Mesenchymal stem cell (in vitro differentiated cells and primary cell): ENCODE results near the gene TAF4.

Source experiments
- DNase-seq: peaks from one replicate; pipeline ENCODE4 v3.0.0-alpha.2; 2013
- H2AFZ ChIP-seq: one replicate; pipeline ENCODE4 v1.6.1; 2013; ENCODE audit warnings: low read depth, mild to moderate bottlenecking, control low read depth, inconsistent platforms, low read length, moderate library complexity
- H2AK5ac ChIP-seq: 2 replicates; pipeline ENCODE4 v1.6.1; 2013; ENCODE audit warnings: low read length, moderate library complexity, mild to moderate bottlenecking, inconsistent platforms; ENCODE audit not compliant: severe bottlenecking
- H2BK120ac ChIP-seq: one replicate; pipeline ENCODE4 v1.6.1; 2013; ENCODE audit warnings: low read depth, mild to moderate bottlenecking, inconsistent platforms, low read length, moderate library complexity
- H2BK12ac ChIP-seq, 2 experiments: one replicate each; pipeline ENCODE4 v1.6.1; 2013; ENCODE audit warnings: inconsistent platforms in 2 of 2, low read length in 2 of 2, mild to moderate bottlenecking in 2 of 2, moderate library complexity in 2 of 2, control low read depth in 1 of 2
- H2BK15ac ChIP-seq: one replicate; pipeline ENCODE4 v1.6.1; 2013; ENCODE audit warnings: mild to moderate bottlenecking, low read depth, inconsistent platforms; ENCODE audit not compliant: poor library complexity, severe bottlenecking
- H2BK5ac ChIP-seq: 2 replicates; pipeline ENCODE4 v1.6.1; 2013; ENCODE audit warnings: low read depth, mild to moderate bottlenecking, low read length, control low read depth, inconsistent platforms; ENCODE audit not compliant: poor library complexity, severe bottlenecking
- H3K14ac ChIP-seq, 2 experiments: one replicate each; pipeline ENCODE4 v1.6.1; 2013; ENCODE audit warnings: inconsistent platforms in 2 of 2, low read length in 2 of 2, control low read depth in 1 of 2, mild to moderate bottlenecking in 1 of 2, moderate library complexity in 1 of 2
- H3K18ac ChIP-seq, 2 experiments: one replicate each; pipeline ENCODE4 v1.6.1; 2013; ENCODE audit warnings: inconsistent platforms in 2 of 2, low read length in 2 of 2, control low read depth in 1 of 2, low read depth in 1 of 2, mild to moderate bottlenecking in 1 of 2
- H3K23ac ChIP-seq, 2 experiments: one replicate each; pipeline ENCODE4 v1.6.1; 2013; ENCODE audit warnings: inconsistent platforms in 2 of 2, low read length in 2 of 2, mild to moderate bottlenecking in 2 of 2, moderate library complexity in 2 of 2, control low read depth in 1 of 2
- H3K27ac ChIP-seq: 2 replicates; pipeline ENCODE4 v1.5.1; 2013; ENCODE audit warnings: mild to moderate bottlenecking, moderate library complexity, low read length, control low read depth, inconsistent platforms; ENCODE audit not compliant: poor library complexity, severe bottlenecking
- H3K27me3 ChIP-seq, 2 experiments: 2 replicates each; pipeline versions ENCODE4 v1.6.1 to v1.7.0; 2013; ENCODE audit warnings: low read length in 2 of 2, mild to moderate bottlenecking in 2 of 2, moderate library complexity in 2 of 2, control low read depth in 1 of 2, inconsistent platforms in 1 of 2; ENCODE audit not compliant: control insufficient read depth in 1 of 2, insufficient read depth in 1 of 2
- H3K36me3 ChIP-seq, 2 experiments: 2 replicates each; pipeline versions ENCODE4 v1.6.1 to v1.7.0; 2013; ENCODE audit warnings: low read length in 2 of 2, control low read depth in 1 of 2, inconsistent platforms in 1 of 2, low read depth in 1 of 2, mild to moderate bottlenecking in 1 of 2; ENCODE audit not compliant: insufficient read depth in 2 of 2, control insufficient read depth in 1 of 2
- H3K4ac ChIP-seq, 2 experiments: one replicate each; pipeline ENCODE4 v1.6.1; 2013; ENCODE audit warnings: inconsistent platforms in 2 of 2, low read length in 2 of 2, mild to moderate bottlenecking in 2 of 2, moderate library complexity in 2 of 2, control low read depth in 1 of 2, low read depth in 1 of 2
- H3K4me1 ChIP-seq: 2 replicates; pipeline ENCODE4 v1.6.1; 2013; ENCODE audit warnings: low read depth, low read length, control low read depth; ENCODE audit not compliant: control insufficient read depth, insufficient read depth
- H3K4me2 ChIP-seq: 2 replicates; pipeline ENCODE4 v1.6.1; 2013; ENCODE audit warnings: low read length, mild to moderate bottlenecking, inconsistent platforms; ENCODE audit not compliant: poor library complexity, severe bottlenecking
- H3K4me3 ChIP-seq, 2 experiments: 2 replicates each; pipeline versions ENCODE4 v1.5.1 to v1.7.0; 2013; ENCODE audit warnings: low read length in 2 of 2, mild to moderate bottlenecking in 2 of 2, control low read depth in 1 of 2, low read depth in 1 of 2; ENCODE audit not compliant: insufficient read depth in 1 of 2
- H3K79me1 ChIP-seq: replicated peaks from 2 replicates; pipeline ENCODE4 v1.6.1; 2013; ENCODE audit warnings: mild to moderate bottlenecking, control low read depth, low read length, inconsistent platforms; ENCODE audit not compliant: poor library complexity, severe bottlenecking
- H3K9ac ChIP-seq: 2 replicates; pipeline ENCODE4 v1.7.0; 2013; ENCODE audit warnings: mild to moderate bottlenecking, low read length, moderate library complexity
- H3K9me3 ChIP-seq: 2 replicates; pipeline ENCODE4 v1.7.0; 2013; ENCODE audit warnings: mild to moderate bottlenecking, low read length; ENCODE audit not compliant: control insufficient read depth
- H4K8ac ChIP-seq: one replicate; pipeline ENCODE4 v1.6.1; 2013; ENCODE audit warnings: inconsistent platforms, mild to moderate bottlenecking, low read length, moderate library complexity
- H4K91ac ChIP-seq: one replicate; pipeline ENCODE4 v1.6.1; 2013; ENCODE audit warnings: mild to moderate bottlenecking, low read length, inconsistent platforms
- WGBS: methylation state at CpG from one replicate; pipeline ENCODE4 v1.1.7; 2013; ENCODE audit warnings: mixed read lengths; 5-methylcytosine and 5-hydroxymethylcytosine counted together

The TAF4 gene

GRCh38 chr20:62048346-62048761, 17.3 kb downstream of the TAF4 start:
- Histone ChIP-seq H3K9ac (no peak overlapping the region), H3K79me1 (peaks cover 62% of the 10 kb centered on the region), H3K4me3 (peak overlapping the region in 1 of 2 experiments; percentile 7), H2BK12ac (no peak overlapping the region), H2AK5ac (no peak overlapping the region), H3K27ac (no peak overlapping the region), H2BK5ac (no peak overlapping the region), H3K4ac (no peak overlapping the region), H2BK120ac (no peak overlapping the region), H3K14ac (no peak overlapping the region), H4K8ac (no peak overlapping the region), H3K18ac (no peak overlapping the region), H3K4me1 (peaks cover 12% of the 10 kb centered on the region), H3K27me3 (no peaks in the 10 kb centered on the region), H3K36me3 (peaks cover 0 to 42% of the 10 kb centered on the region in 2 experiments), H2BK15ac (no peak overlapping the region), H4K91ac (no peak overlapping the region), H3K23ac (no peak overlapping the region), H3K4me2 (no peak overlapping the region), H2AFZ (no peak overlapping the region), H3K9me3 (no peaks in the 10 kb centered on the region)
- DNase-seq, result no peak
- WGBS, result 92% methylated on average over 7 of the region's 7 CpGs

- WGBS, result 95% methylated on average over 24 of the region's 24 CpGs
Measured at GRCh38 chr20:62047666-62048345, 17.9 kb downstream of the TAF4 start.

GRCh38 chr20:62046431-62046830, 19.2 kb downstream of the TAF4 start:
- Histone ChIP-seq H3K27ac (no peak overlapping the region), H4K8ac (no peak overlapping the region), H3K18ac (no peak overlapping the region), H2BK15ac (no peak overlapping the region), H3K4me3 (no peak overlapping the region), H3K9me3 (no peaks in the 10 kb centered on the region), H2BK12ac (no peak overlapping the region), H3K4ac (no peak overlapping the region), H4K91ac (no peak overlapping the region), H3K27me3 (no peaks in the 10 kb centered on the region), H2AFZ (no peak overlapping the region), H2BK5ac (no peak overlapping the region), H2BK120ac (no peak overlapping the region), H2AK5ac (no peak overlapping the region), H3K9ac (no peak overlapping the region), H3K23ac (no peak overlapping the region), H3K14ac (no peak overlapping the region), H3K79me1 (peaks cover 60% of the 10 kb centered on the region), H3K4me2 (no peak overlapping the region), H3K4me1 (peaks cover 8% of the 10 kb centered on the region), H3K36me3 (peaks cover 0 to 32% of the 10 kb centered on the region in 2 experiments)
- no peak for DNase-seq
- 97% methylated on average over 15 of the region's 15 CpGs for WGBS

More at GRCh38 chr20:62047666-62048345, 17.9 kb downstream of the TAF4 start:
- no peak overlapping the region for H4K8ac ChIP-seq
- no peak overlapping the region for H2BK12ac ChIP-seq
- no peak overlapping the region for H2BK5ac ChIP-seq
- H2BK120ac ChIP-seq, result no peak overlapping the region
- no peak overlapping the region for H3K9ac ChIP-seq
- no peak overlapping the region for H4K91ac ChIP-seq
- H3K27ac ChIP-seq, result no peak overlapping the region
- H3K79me1 ChIP-seq, result peaks cover 61% of the 10 kb centered on the region
- no peak overlapping the region for H3K14ac ChIP-seq
- no peak overlapping the region for H3K4me2 ChIP-seq
- H2BK15ac ChIP-seq, result no peak overlapping the region
- H2AFZ ChIP-seq, result no peak overlapping the region
- H3K36me3 ChIP-seq, result peaks cover 0 to 37% of the 10 kb centered on the region in 2 experiments
- H3K18ac ChIP-seq, result no peak overlapping the region
- H2AK5ac ChIP-seq, result no peak overlapping the region
- peaks cover 10% of the 10 kb centered on the region for H3K4me1 ChIP-seq
- no peak for DNase-seq
- no peak overlapping the region for H3K4ac ChIP-seq
- H3K4me3 ChIP-seq, result peak overlapping the region in 1 of 2 experiments; percentile 7
- H3K23ac ChIP-seq, result no peak overlapping the region
- H3K27me3 ChIP-seq, result no peaks in the 10 kb centered on the region
- no peaks in the 10 kb centered on the region for H3K9me3 ChIP-seq

GRCh38 chr20:62045529-62046285, 20.0 kb downstream of the TAF4 start:
- 89% methylated on average over 18 of the region's 22 CpGs for WGBS

More at GRCh38 chr20:62045529-62046285, 20.0 kb downstream of the TAF4 start:
- H4K8ac ChIP-seq, result no peak overlapping the region
- H2BK15ac ChIP-seq, result no peak overlapping the region
- H2BK120ac ChIP-seq, result no peak overlapping the region
- H3K9ac ChIP-seq, result no peak overlapping the region
- no peak overlapping the region for H3K23ac ChIP-seq
- H3K4ac ChIP-seq, result no peak overlapping the region
- no peak overlapping the region for H3K4me2 ChIP-seq
- H3K27me3 ChIP-seq, result no peaks in the 10 kb centered on the region
- no peak overlapping the region for H2BK5ac ChIP-seq
- no peak overlapping the region for H2AFZ ChIP-seq
- H2BK12ac ChIP-seq, result no peak overlapping the region
- no peak for DNase-seq
- H3K4me3 ChIP-seq, result no peak overlapping the region
- peaks cover 8% of the 10 kb centered on the region for H3K4me1 ChIP-seq
- no peak overlapping the region for H3K14ac ChIP-seq
- peaks cover 57% of the 10 kb centered on the region for H3K79me1 ChIP-seq
- H3K36me3 ChIP-seq, result peaks cover 0 to 27% of the 10 kb centered on the region in 2 experiments
- no peak overlapping the region for H2AK5ac ChIP-seq
- H4K91ac ChIP-seq, result no peak overlapping the region
- H3K18ac ChIP-seq, result no peak overlapping the region
- H3K27ac ChIP-seq, result no peak overlapping the region
- no peaks in the 10 kb centered on the region for H3K9me3 ChIP-seq
